ENCODE measurements around the gene UTS2.
A peak's percentile ranks its signal among the peaks of the same experiment; 100 is the strongest.

The UTS2 gene

GRCh38 chr1:7839526-7839925 is 13.3 kb downstream of the UTS2 start:
- Histone ChIP-seq H3K4me3 (ENCODE audit: low read length) (no peak overlapping the region), H3K9me3 (ENCODE audit: control insufficient read depth, low read length) (peaks cover 21% of the 10 kb centered on the region), H3K27me3 (replicated peaks; ENCODE audit: control insufficient read depth, insufficient read depth, low read length) (no peaks in the 10 kb centered on the region), H3K9ac (ENCODE audit: low read length) (no peak overlapping the region), H3K36me3 (ENCODE audit: control insufficient read depth, insufficient read depth, low read length, severe bottlenecking) (peaks cover 75% of the 10 kb centered on the region), H3K4me1 (ENCODE audit: control insufficient read depth, insufficient read depth, low read length) (no peaks in the 10 kb centered on the region)
- DNase-seq (ENCODE audit: low read depth) = no peak

- Histone ChIP-seq H3K9me3 (ENCODE audit: control insufficient read depth, low read length) (peaks cover 21% of the 10 kb centered on the region), H3K27me3 (replicated peaks; ENCODE audit: control insufficient read depth, insufficient read depth, low read length) (no peaks in the 10 kb centered on the region), H3K9ac (ENCODE audit: low read length) (no peak overlapping the region), H3K4me3 (ENCODE audit: low read length) (no peak overlapping the region), H3K4me1 (ENCODE audit: control insufficient read depth, insufficient read depth, low read length) (no peaks in the 10 kb centered on the region), H3K36me3 (ENCODE audit: control insufficient read depth, insufficient read depth, low read length, severe bottlenecking) (peaks cover 74% of the 10 kb centered on the region)
- DNase-seq (ENCODE audit: low read depth) = no peak
Measured at GRCh38 chr1:7838714-7839113, 14.2 kb downstream of the UTS2 start.

GRCh38 chr1:7833035-7833434 is 19.8 kb downstream of the UTS2 start:
- DNase-seq (ENCODE audit: low read depth) = peak; percentile 37
- Histone ChIP-seq H3K36me3 (ENCODE audit: control insufficient read depth, insufficient read depth, low read length, severe bottlenecking) (peaks cover 58% of the 10 kb centered on the region), H3K9ac (ENCODE audit: low read length) (no peak overlapping the region), H3K9me3 (ENCODE audit: control insufficient read depth, low read length) (peaks cover 5% of the 10 kb centered on the region), H3K4me3 (ENCODE audit: low read length) (no peak overlapping the region), H3K4me1 (ENCODE audit: control insufficient read depth, insufficient read depth, low read length) (peaks cover 5% of the 10 kb centered on the region), H3K27me3 (replicated peaks; ENCODE audit: control insufficient read depth, insufficient read depth, low read length) (no peaks in the 10 kb centered on the region)

- Histone ChIP-seq H3K36me3 (ENCODE audit: control insufficient read depth, insufficient read depth, low read length, severe bottlenecking) (peaks cover 58% of the 10 kb centered on the region), H3K4me1 (ENCODE audit: control insufficient read depth, insufficient read depth, low read length) (peaks cover 5% of the 10 kb centered on the region), H3K27me3 (replicated peaks; ENCODE audit: control insufficient read depth, insufficient read depth, low read length) (no peaks in the 10 kb centered on the region), H3K9me3 (ENCODE audit: control insufficient read depth, low read length) (no peaks in the 10 kb centered on the region), H3K4me3 (ENCODE audit: low read length) (no peak overlapping the region), H3K9ac (ENCODE audit: low read length) (no peak overlapping the region)
- DNase-seq (ENCODE audit: low read depth) = no peak
Measured at GRCh38 chr1:7831458-7831857, 21.4 kb downstream of the UTS2 start.

- no peak overlapping the region for H3K4me3 ChIP-seq (ENCODE audit: low read length)
- no peak for DNase-seq (ENCODE audit: low read depth)
- H3K9ac ChIP-seq (ENCODE audit: low read length) = no peak overlapping the region
- no peaks in the 10 kb centered on the region for H3K9me3 ChIP-seq (ENCODE audit: control insufficient read depth, low read length)
- peaks cover 68% of the 10 kb centered on the region for H3K36me3 ChIP-seq (ENCODE audit: control insufficient read depth, insufficient read depth, low read length, severe bottlenecking)
- no peaks in the 10 kb centered on the region for H3K4me1 ChIP-seq (ENCODE audit: control insufficient read depth, insufficient read depth, low read length)
- no peaks in the 10 kb centered on the region for H3K27me3 ChIP-seq (replicated peaks; ENCODE audit: control insufficient read depth, insufficient read depth, low read length)
Measured at GRCh38 chr1:7827126-7827955, 25.5 kb downstream of the UTS2 start.

GRCh38 chr1:7826363-7826762 is 26.5 kb downstream of the UTS2 start:
- Histone ChIP-seq H3K9ac (ENCODE audit: low read length) (no peak overlapping the region), H3K4me3 (ENCODE audit: low read length) (no peak overlapping the region), H3K27me3 (replicated peaks; ENCODE audit: control insufficient read depth, insufficient read depth, low read length) (no peaks in the 10 kb centered on the region), H3K36me3 (ENCODE audit: control insufficient read depth, insufficient read depth, low read length, severe bottlenecking) (peaks cover 70% of the 10 kb centered on the region), H3K9me3 (ENCODE audit: control insufficient read depth, low read length) (no peaks in the 10 kb centered on the region), H3K4me1 (ENCODE audit: control insufficient read depth, insufficient read depth, low read length) (no peaks in the 10 kb centered on the region)
- DNase-seq (ENCODE audit: low read depth) = no peak

GRCh38 chr1:7824701-7825100 is 28.2 kb downstream of the UTS2 start:
- Histone ChIP-seq H3K36me3 (ENCODE audit: control insufficient read depth, insufficient read depth, low read length, severe bottlenecking) (peaks cover 73% of the 10 kb centered on the region), H3K4me3 (ENCODE audit: low read length) (no peak overlapping the region), H3K9me3 (ENCODE audit: control insufficient read depth, low read length) (no peaks in the 10 kb centered on the region), H3K4me1 (ENCODE audit: control insufficient read depth, insufficient read depth, low read length) (no peaks in the 10 kb centered on the region), H3K27me3 (replicated peaks; ENCODE audit: control insufficient read depth, insufficient read depth, low read length) (no peaks in the 10 kb centered on the region), H3K9ac (ENCODE audit: low read length) (no peak overlapping the region)
- DNase-seq (ENCODE audit: low read depth) = no peak

- Histone ChIP-seq H3K36me3 (ENCODE audit: control insufficient read depth, insufficient read depth, low read length, severe bottlenecking) (peaks cover 59% of the 10 kb centered on the region), H3K4me1 (ENCODE audit: control insufficient read depth, insufficient read depth, low read length) (no peaks in the 10 kb centered on the region), H3K4me3 (ENCODE audit: low read length) (no peak overlapping the region), H3K9me3 (ENCODE audit: control insufficient read depth, low read length) (no peaks in the 10 kb centered on the region), H3K27me3 (replicated peaks; ENCODE audit: control insufficient read depth, insufficient read depth, low read length) (no peaks in the 10 kb centered on the region), H3K9ac (ENCODE audit: low read length) (no peak overlapping the region)
- DNase-seq (ENCODE audit: low read depth) = no peak
Measured at GRCh38 chr1:7821282-7821681, 31.6 kb downstream of the UTS2 start.

GRCh38 chr1:7813677-7814373 is 39.0 kb downstream of the UTS2 start:
- Histone ChIP-seq H3K27me3 (replicated peaks; ENCODE audit: control insufficient read depth, insufficient read depth, low read length) (no peaks in the 10 kb centered on the region), H3K4me1 (ENCODE audit: control insufficient read depth, insufficient read depth, low read length) (no peaks in the 10 kb centered on the region), H3K36me3 (ENCODE audit: control insufficient read depth, insufficient read depth, low read length, severe bottlenecking) (peaks cover 60% of the 10 kb centered on the region), H3K9me3 (ENCODE audit: control insufficient read depth, low read length) (peaks cover 14% of the 10 kb centered on the region), H3K9ac (ENCODE audit: low read length) (no peak overlapping the region), H3K4me3 (ENCODE audit: low read length) (peak overlapping the region; percentile 2)
- DNase-seq (ENCODE audit: low read depth) = no peak

- Histone ChIP-seq H3K27me3 (replicated peaks; ENCODE audit: control insufficient read depth, insufficient read depth, low read length) (no peaks in the 10 kb centered on the region), H3K4me1 (ENCODE audit: control insufficient read depth, insufficient read depth, low read length) (no peaks in the 10 kb centered on the region), H3K9me3 (ENCODE audit: control insufficient read depth, low read length) (peaks cover 14% of the 10 kb centered on the region), H3K4me3 (ENCODE audit: low read length) (no peak overlapping the region), H3K36me3 (ENCODE audit: control insufficient read depth, insufficient read depth, low read length, severe bottlenecking) (peaks cover 59% of the 10 kb centered on the region), H3K9ac (ENCODE audit: low read length) (no peak overlapping the region)
- DNase-seq (ENCODE audit: low read depth) = no peak
Measured at GRCh38 chr1:7811476-7811875, 41.4 kb downstream of the UTS2 start.

- no peaks in the 10 kb centered on the region for H3K4me1 ChIP-seq (ENCODE audit: control insufficient read depth, insufficient read depth, low read length)
- peak; percentile 65 for DNase-seq (ENCODE audit: low read depth)
- H3K9me3 ChIP-seq (ENCODE audit: control insufficient read depth, low read length) = peaks cover 14% of the 10 kb centered on the region
- no peak overlapping the region for H3K9ac ChIP-seq (ENCODE audit: low read length)
- H3K27me3 ChIP-seq (replicated peaks; ENCODE audit: control insufficient read depth, insufficient read depth, low read length) = no peaks in the 10 kb centered on the region
- H3K4me3 ChIP-seq (ENCODE audit: low read length) = no peak overlapping the region
- peaks cover 69% of the 10 kb centered on the region for H3K36me3 ChIP-seq (ENCODE audit: control insufficient read depth, insufficient read depth, low read length, severe bottlenecking)
Measured at GRCh38 chr1:7810395-7810794, 42.5 kb downstream of the UTS2 start.
